ENCODE results near the gene PPM1N. TPM values are rescaled to one million over a fixed set of nuclear protein-coding genes. Genes with fewer than 3 reads are reported as not detected.

The PPM1N gene
- polyA plus RNA-seq, 3 donors, result 1.3 to 4.3 (median 2.7) TPM

DNA sequence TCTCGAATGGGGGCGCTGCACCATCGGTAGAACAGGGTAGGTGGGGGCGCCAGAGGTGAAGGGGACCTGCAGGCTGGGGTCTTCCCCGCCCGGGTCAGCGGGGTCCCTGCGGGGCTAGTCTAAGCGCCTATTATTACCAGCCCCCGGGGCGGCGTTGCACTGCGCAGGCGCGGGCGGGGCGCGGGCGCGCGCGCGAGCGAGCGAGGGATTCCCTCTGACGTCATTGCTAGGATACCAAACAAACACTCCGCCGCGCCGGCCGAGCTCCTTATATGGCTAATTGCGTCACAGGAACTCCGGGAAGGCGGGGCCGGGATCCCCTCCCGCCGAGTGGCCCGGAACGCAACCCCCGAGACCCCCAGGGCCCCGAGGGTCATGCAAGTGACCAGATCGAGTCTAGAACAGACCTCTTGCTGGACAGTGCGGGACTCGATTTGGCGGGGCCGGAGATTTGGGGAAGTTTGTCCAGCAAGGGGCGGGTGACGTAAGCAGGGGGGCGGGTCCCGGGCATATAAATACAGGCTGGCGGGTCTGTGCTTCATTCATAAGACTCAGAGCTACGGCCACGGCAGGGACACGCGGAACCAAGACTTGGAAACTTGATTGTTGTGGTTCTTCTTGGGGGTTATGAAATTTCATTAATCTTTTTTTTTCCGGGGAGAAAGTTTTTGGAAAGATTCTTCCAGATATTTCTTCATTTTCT lies 30.6 kb upstream of the PPM1N start, which contains the start of gene FOSB:
Gene FOSB (plus strand): TSS at position 541 of the 703 bp plus-strand sequence. CDS start 591 bp downstream, outside the sequence.
- peaks cover 0 to 9% of the 10 kb centered on the region in 2 donors for H3K36me3 ChIP-seq (replicated peaks in 1 of 2; ENCODE audit: control insufficient read depth in 1 of 2, insufficient read depth in 2 of 2, low read length in 2 of 2)
- intact Hi-C loops (cut with micrococcal nuclease), result loop anchor here (1.0 to 2.0 kb wide), 2 partner anchors 11 to 17 kb away; no protein-coding TSS in a partner anchor
- peaks cover 40% of the 10 kb centered on the region for H3K4me1 Mint-ChIP-seq
- H3K9ac ChIP-seq (ENCODE audit: insufficient read depth, low read length, poor library complexity, severe bottlenecking), result peak within 1 kb of the TSS; percentile 96
- peaks cover 48% of the 10 kb centered on the region for H4K20me1 ChIP-seq (ENCODE audit: insufficient read depth, low read length)
- peak within 1 kb of the TSS; percentile 81 for H3K4me2 ChIP-seq (replicated peaks; ENCODE audit: extremely low read depth, low read length, poor library complexity, severe bottlenecking)
- H3K27me3 ChIP-seq (ENCODE audit: control insufficient read depth in 2 of 2, insufficient read depth in 2 of 2, low read length in 2 of 2), result peaks cover 16 to 27% of the 10 kb centered on the region in 2 donors
- DNase-seq, result peak; percentile 92 to 97 (median 97)
- TF ChIP-seq, protein P1, sequence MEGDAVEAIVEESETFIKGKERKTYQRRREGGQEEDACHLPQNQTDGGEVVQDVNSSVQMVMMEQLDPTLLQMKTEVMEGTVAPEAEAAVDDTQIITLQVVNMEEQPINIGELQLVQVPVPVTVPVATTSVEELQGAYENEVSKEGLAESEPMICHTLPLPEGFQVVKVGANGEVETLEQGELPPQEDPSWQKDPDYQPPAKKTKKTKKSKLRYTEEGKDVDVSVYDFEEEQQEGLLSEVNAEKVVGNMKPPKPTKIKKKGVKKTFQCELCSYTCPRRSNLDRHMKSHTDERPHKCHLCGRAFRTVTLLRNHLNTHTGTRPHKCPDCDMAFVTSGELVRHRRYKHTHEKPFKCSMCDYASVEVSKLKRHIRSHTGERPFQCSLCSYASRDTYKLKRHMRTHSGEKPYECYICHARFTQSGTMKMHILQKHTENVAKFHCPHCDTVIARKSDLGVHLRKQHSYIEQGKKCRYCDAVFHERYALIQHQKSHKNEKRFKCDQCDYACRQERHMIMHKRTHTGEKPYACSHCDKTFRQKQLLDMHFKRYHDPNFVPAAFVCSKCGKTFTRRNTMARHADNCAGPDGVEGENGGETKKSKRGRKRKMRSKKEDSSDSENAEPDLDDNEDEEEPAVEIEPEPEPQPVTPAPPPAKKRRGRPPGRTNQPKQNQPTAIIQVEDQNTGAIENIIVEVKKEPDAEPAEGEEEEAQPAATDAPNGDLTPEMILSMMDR (IDR thresholded peaks at IDR 0.05), result no peak
- H3K4me1 ChIP-seq (ENCODE audit: control insufficient read depth in 1 of 2, insufficient read depth in 2 of 2, low read length in 2 of 2), result peaks cover 34 to 35% of the 10 kb centered on the region in 2 donors
- H3K27me3 Mint-ChIP-seq (ENCODE audit: low read depth in 3 of 3), result peaks cover 37 to 60% (median 59%) of the 10 kb centered on the region in 3 donors
- peak within 1 kb of the TSS; percentile 52 for H2AFZ ChIP-seq (ENCODE audit: insufficient read depth, low read depth, low read length, poor library complexity, severe bottlenecking)
- peak within 1 kb of the TSS; percentile 84 to 98 (median 87) for H3K4me3 ChIP-seq (replicated peaks in 1 of 3; ENCODE audit: low read depth in 2 of 3, low read length in 3 of 3)
- H3K4me3 Mint-ChIP-seq, result peak within 1 kb of the TSS; percentile 99
- peaks cover 0 to 8% of the 10 kb centered on the region in 2 donors for H3K9me3 ChIP-seq (replicated peaks in 1 of 2; ENCODE audit: control insufficient read depth in 1 of 2, insufficient read depth in 1 of 2, low read length in 2 of 2)
- no peaks in the 10 kb centered on the region for H3K79me2 ChIP-seq (ENCODE audit: insufficient read depth, low read length)
- peak within 1 kb of the TSS; percentile 88 to 96 for H3K27ac ChIP-seq (ENCODE audit: low read depth in 1 of 2, low read length in 2 of 2)
- peaks cover 28 to 33% of the 10 kb centered on the region in 2 donors for H3K36me3 Mint-ChIP-seq
- H3K27ac Mint-ChIP-seq, result peak within 1 kb of the TSS; percentile 90 to 97 (median 96)
- H3K9me3 Mint-ChIP-seq, result peaks cover 10 to 47% (median 27%) of the 10 kb centered on the region in 7 donors
- under 1% methylated on average over 51 of the region's 56 CpGs for WGBS (ENCODE audit: insufficient coverage)

DNA sequence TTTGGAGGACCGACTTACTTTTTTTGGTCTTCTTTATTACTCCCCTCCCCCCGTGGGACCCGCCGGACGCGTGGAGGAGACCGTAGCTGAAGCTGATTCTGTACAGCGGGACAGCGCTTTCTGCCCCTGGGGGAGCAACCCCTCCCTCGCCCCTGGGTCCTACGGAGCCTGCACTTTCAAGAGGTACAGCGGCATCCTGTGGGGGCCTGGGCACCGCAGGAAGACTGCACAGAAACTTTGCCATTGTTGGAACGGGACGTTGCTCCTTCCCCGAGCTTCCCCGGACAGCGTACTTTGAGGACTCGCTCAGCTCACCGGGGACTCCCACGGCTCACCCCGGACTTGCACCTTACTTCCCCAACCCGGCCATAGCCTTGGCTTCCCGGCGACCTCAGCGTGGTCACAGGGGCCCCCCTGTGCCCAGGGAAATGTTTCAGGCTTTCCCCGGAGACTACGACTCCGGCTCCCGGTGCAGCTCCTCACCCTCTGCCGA lies 30.0 kb upstream of the PPM1N start:
- Histone ChIP-seq H3K4me1 (ENCODE audit: control insufficient read depth in 1 of 2, insufficient read depth in 2 of 2, low read length in 2 of 2) (peaks cover 34 to 39% of the 10 kb centered on the region in 2 donors), H3K27me3 (ENCODE audit: control insufficient read depth in 2 of 2, insufficient read depth in 2 of 2, low read length in 2 of 2) (peaks cover 21 to 33% of the 10 kb centered on the region in 2 donors), H3K79me2 (ENCODE audit: insufficient read depth, low read length) (no peaks in the 10 kb centered on the region), H3K4me2 (replicated peaks; ENCODE audit: extremely low read depth, low read length, poor library complexity, severe bottlenecking) (peak overlapping the region; percentile 81), H3K9ac (ENCODE audit: insufficient read depth, low read length, poor library complexity, severe bottlenecking) (peak overlapping the region; percentile 96), H3K27ac (ENCODE audit: low read depth in 1 of 2, low read length in 2 of 2) (peak overlapping the region; percentile 88 to 96), H3K4me3 (replicated peaks in 1 of 3; ENCODE audit: low read depth in 2 of 3, low read length in 3 of 3) (peak overlapping the region; percentile 84 to 98 (median 87)), H3K9me3 (replicated peaks in 1 of 2; ENCODE audit: control insufficient read depth in 1 of 2, insufficient read depth in 1 of 2, low read length in 2 of 2) (peaks cover 0 to 12% of the 10 kb centered on the region in 2 donors), H4K20me1 (ENCODE audit: insufficient read depth, low read length) (peaks cover 54% of the 10 kb centered on the region), H2AFZ (ENCODE audit: insufficient read depth, low read depth, low read length, poor library complexity, severe bottlenecking) (no peak overlapping the region), H3K36me3 (replicated peaks in 1 of 2; ENCODE audit: control insufficient read depth in 1 of 2, insufficient read depth in 2 of 2, low read length in 2 of 2) (peaks cover 0 to 9% of the 10 kb centered on the region in 2 donors)
- Mint-ChIP-seq H3K4me1 (peaks cover 45% of the 10 kb centered on the region), H3K27me3 (ENCODE audit: low read depth in 3 of 3) (peaks cover 43 to 66% (median 65%) of the 10 kb centered on the region in 3 donors), H3K9me3 (peaks cover 10 to 53% (median 31%) of the 10 kb centered on the region in 7 donors), H3K27ac (peak overlapping the region; percentile 90 to 97 (median 96)), H3K36me3 (peaks cover 33 to 39% of the 10 kb centered on the region in 2 donors), H3K4me3 (peak overlapping the region; percentile 99)
- TF ChIP-seq, protein P1 (IDR thresholded peaks at IDR 0.05), result no peak
- peak in 1 of 3 donors; percentile 31 for DNase-seq
- intact Hi-C loops (cut with micrococcal nuclease), result no loop called here
- WGBS (ENCODE audit: insufficient coverage), result under 1% methylated on average over 25 of the region's 31 CpGs

Measured in CD14-positive monocyte (primary cell).